ENCODE results near the gene DPH2.

DPH2 gene

GRCh38 chr1:43974443-43975248, 4.8 kb downstream of the DPH2 start, which contains the start of gene ATP6V0B:
TSS of gene ATP6V0B (plus strand) at chr1:43974960. CDS start at chr1:43975041, 81 bp downstream.
- Histone ChIP-seq H3K79me2 (ENCODE audit: low read length) (peaks cover 65% of the 10 kb centered on the region), H2AFZ (ENCODE audit: low read depth, low read length) (peak within 1 kb of the TSS; percentile 82), H3K9ac (ENCODE audit: low read length) (peak within 1 kb of the TSS; percentile 89), H3K36me3 (replicated peaks; ENCODE audit: low read depth, low read length) (peaks cover 20% of the 10 kb centered on the region), H4K20me1 (ENCODE audit: insufficient read depth, low read length) (peaks cover 4% of the 10 kb centered on the region; the same call in 1 of the 2 replicates), H3K27ac (ENCODE audit: low read length) (peak within 1 kb of the TSS; percentile 66), H3K4me3 (ENCODE audit: low read length) (peak within 1 kb of the TSS; percentile 87), H3K4me2 (ENCODE audit: low read length) (peak within 1 kb of the TSS; percentile 97), H3K4me1 (ENCODE audit: low read length) (peaks cover 28% of the 10 kb centered on the region), H3K27me3 (ENCODE audit: low read depth, low read length) (no peaks in the 10 kb centered on the region), H3K9me3 (ENCODE audit: insufficient read depth, low read length) (no peaks in the 10 kb centered on the region)
- no peak for TF ChIP-seq EZH2phosphoT487 (IDR thresholded peaks at IDR 0.05; ENCODE audit: low read depth)
- no peak for TF ChIP-seq CTCF (IDR thresholded peaks at IDR 0.05; ENCODE audit: low read depth, low read length)

- no peak for TF ChIP-seq CTCF (IDR thresholded peaks at IDR 0.05; ENCODE audit: low read depth, low read length)
- TF ChIP-seq EZH2phosphoT487 (IDR thresholded peaks at IDR 0.05; ENCODE audit: low read depth): no peak
- peak overlapping the region; percentile 87 for H3K4me3 ChIP-seq (ENCODE audit: low read length)
- no peaks in the 10 kb centered on the region for H3K9me3 ChIP-seq (ENCODE audit: insufficient read depth, low read length)
- H2AFZ ChIP-seq (ENCODE audit: low read depth, low read length): no peak overlapping the region
- H3K27ac ChIP-seq (ENCODE audit: low read length): peak overlapping the region; percentile 66
- peak overlapping the region; percentile 89 for H3K9ac ChIP-seq (ENCODE audit: low read length)
- H3K79me2 ChIP-seq (ENCODE audit: low read length): peaks cover 67% of the 10 kb centered on the region
- peaks cover 20% of the 10 kb centered on the region for H3K36me3 ChIP-seq (replicated peaks; ENCODE audit: low read depth, low read length)
- peaks cover 4% of the 10 kb centered on the region; the same call in 1 of the 2 replicates for H4K20me1 ChIP-seq (ENCODE audit: insufficient read depth, low read length)
- peak overlapping the region; percentile 97 for H3K4me2 ChIP-seq (ENCODE audit: low read length)
- peaks cover 33% of the 10 kb centered on the region for H3K4me1 ChIP-seq (ENCODE audit: low read length)
- H3K27me3 ChIP-seq (ENCODE audit: low read depth, low read length): no peaks in the 10 kb centered on the region
Measured at GRCh38 chr1:43975249-43975961, 5.6 kb downstream of the DPH2 start.

- peaks cover 20% of the 10 kb centered on the region for H3K36me3 ChIP-seq (replicated peaks; ENCODE audit: low read depth, low read length)
- peaks cover 67% of the 10 kb centered on the region for H3K79me2 ChIP-seq (ENCODE audit: low read length)
- peak overlapping the region; percentile 97 for H3K4me2 ChIP-seq (ENCODE audit: low read length)
- H3K9me3 ChIP-seq (ENCODE audit: insufficient read depth, low read length): no peaks in the 10 kb centered on the region
- peaks cover 31% of the 10 kb centered on the region for H3K4me1 ChIP-seq (ENCODE audit: low read length)
- H3K27me3 ChIP-seq (ENCODE audit: low read depth, low read length): no peaks in the 10 kb centered on the region
- TF ChIP-seq EZH2phosphoT487 (IDR thresholded peaks at IDR 0.05; ENCODE audit: low read depth) (no peak), CTCF (IDR thresholded peaks at IDR 0.05; ENCODE audit: low read depth, low read length) (no peak)
- H3K4me3 ChIP-seq (ENCODE audit: low read length): peak overlapping the region; percentile 87
- H2AFZ ChIP-seq (ENCODE audit: low read depth, low read length): no peak overlapping the region
- peak overlapping the region; percentile 66 for H3K27ac ChIP-seq (ENCODE audit: low read length)
- peaks cover 4% of the 10 kb centered on the region; the same call in 1 of the 2 replicates for H4K20me1 ChIP-seq (ENCODE audit: insufficient read depth, low read length)
- peak overlapping the region; percentile 89 for H3K9ac ChIP-seq (ENCODE audit: low read length)
Measured at GRCh38 chr1:43976045-43976444, 6.2 kb downstream of the DPH2 start.

- Histone ChIP-seq H3K4me2 (ENCODE audit: low read length) (no peak overlapping the region), H3K27me3 (ENCODE audit: low read depth, low read length) (no peaks in the 10 kb centered on the region), H3K9me3 (ENCODE audit: insufficient read depth, low read length) (no peaks in the 10 kb centered on the region), H3K36me3 (replicated peaks; ENCODE audit: low read depth, low read length) (peaks cover 20% of the 10 kb centered on the region), H3K4me3 (ENCODE audit: low read length) (no peak overlapping the region), H3K4me1 (ENCODE audit: low read length) (peaks cover 31% of the 10 kb centered on the region), H3K27ac (ENCODE audit: low read length) (no peak overlapping the region), H3K79me2 (ENCODE audit: low read length) (peaks cover 70% of the 10 kb centered on the region), H4K20me1 (ENCODE audit: insufficient read depth, low read length) (peaks cover 4% of the 10 kb centered on the region; the same call in 1 of the 2 replicates), H3K9ac (ENCODE audit: low read length) (no peak overlapping the region), H2AFZ (ENCODE audit: low read depth, low read length) (no peak overlapping the region)
- TF ChIP-seq EZH2phosphoT487 (IDR thresholded peaks at IDR 0.05; ENCODE audit: low read depth): no peak
- no peak for TF ChIP-seq CTCF (IDR thresholded peaks at IDR 0.05; ENCODE audit: low read depth, low read length)
Measured at GRCh38 chr1:43976890-43977289, 7.1 kb downstream of the DPH2 start.
